Measurements from ENCODE around the gene CFTR.

CFTR gene

GRCh38 chr7:117592011-117592635 lies 112.3 kb downstream of the CFTR start:
- DNase-seq = no peak

GRCh38 chr7:117596134-117596533 lies 116.3 kb downstream of the CFTR start:
- no peak for DNase-seq

GRCh38 chr7:117597755-117598154 lies 117.9 kb downstream of the CFTR start:
- no peak for DNase-seq

GRCh38 chr7:117600911-117601310 lies 121.1 kb downstream of the CFTR start:
- DNase-seq = no peak

- DNase-seq = no peak
Observed at GRCh38 chr7:117603627-117604026, 123.8 kb downstream of the CFTR start.

GRCh38 chr7:117605712-117606111 lies 125.9 kb downstream of the CFTR start:
- no peak for DNase-seq

- no peak for DNase-seq
Observed at GRCh38 chr7:117606132-117606531, 126.3 kb downstream of the CFTR start.

- DNase-seq = no peak
Observed at GRCh38 chr7:117610396-117610795, 130.6 kb downstream of the CFTR start.

- DNase-seq = no peak
Observed at GRCh38 chr7:117612637-117613036, 132.8 kb downstream of the CFTR start.

- no peak for DNase-seq
Observed at GRCh38 chr7:117616694-117617093, 136.9 kb downstream of the CFTR start.

GRCh38 chr7:117619681-117620080 lies 139.9 kb downstream of the CFTR start:
- no peak for DNase-seq

GRCh38 chr7:117621075-117621618 lies 141.3 kb downstream of the CFTR start:
- DNase-seq = no peak

GRCh38 chr7:117623606-117624005 lies 143.8 kb downstream of the CFTR start:
- DNase-seq = no peak

GRCh38 chr7:117630501-117630900 lies 150.7 kb downstream of the CFTR start:
- no peak for DNase-seq

- no peak for DNase-seq
Observed at GRCh38 chr7:117630907-117631564, 151.2 kb downstream of the CFTR start.

- no peak for DNase-seq
Observed at GRCh38 chr7:117631652-117632051, 151.8 kb downstream of the CFTR start.

GRCh38 chr7:117637937-117638336 lies 158.1 kb downstream of the CFTR start:
- no peak for DNase-seq

- DNase-seq = no peak
Observed at GRCh38 chr7:117639966-117640365, 160.1 kb downstream of the CFTR start.

GRCh38 chr7:117640465-117640864 lies 160.6 kb downstream of the CFTR start:
- no peak for DNase-seq

GRCh38 chr7:117645481-117646165 lies 165.8 kb downstream of the CFTR start:
- DNase-seq = no peak

GRCh38 chr7:117648203-117648866 lies 168.5 kb downstream of the CFTR start:
- DNase-seq = no peak

GRCh38 chr7:117652943-117653680 lies 173.3 kb downstream of the CFTR start:
- no peak for DNase-seq

- no peak for DNase-seq
Observed at GRCh38 chr7:117654780-117655179, 175.0 kb downstream of the CFTR start.

Data from activated CD4-positive, alpha-beta T cell treated with anti-CD3 and anti-CD28 coated beads, Interleukin-2, amount 50 U/mL, for 16 hours (primary cell).